H1 (cell line): Measurements from ENCODE around the gene NR2F6. TPM values are rescaled to one million over a fixed set of nuclear protein-coding genes. Genes with fewer than 3 reads are reported as not detected.

Experiments
- BACH1 ChIP-seq: IDR thresholded peaks from 2 replicates; pipeline ENCODE4 v1.6.1; 2012; ENCODE audit warnings: low read length, improper control_type of control experiment
- BCL11A ChIP-seq, 2 experiments: IDR thresholded peaks; one replicate each; pipeline ENCODE4 v1.6.1; 2011; ENCODE audit warnings: low read depth in 2 of 2, low read length in 2 of 2, mild to moderate bottlenecking in 2 of 2
- CHD7 ChIP-seq: fragments of 300-600 bp; sonication (generic); IDR thresholded peaks from 2 replicates; pipeline ENCODE4 v1.7.1; 2012; ENCODE audit warnings: low read length, moderate library complexity, mild to moderate bottlenecking, inconsistent platforms; ENCODE audit not compliant: insufficient replicate concordance
- EGR1 ChIP-seq: IDR thresholded peaks from 2 replicates; pipeline ENCODE4 v1.6.1; 2011; ENCODE audit warnings: low read depth, low read length, borderline replicate concordance
- EP300 ChIP-seq, 2 experiments: IDR thresholded peaks; 1 replicate in 1 of 2; 2 replicates in 1 of 2; pipeline ENCODE4 v1.6.1; 2011 to 2012; ENCODE audit warnings: low read depth in 2 of 2, low read length in 2 of 2, mild to moderate bottlenecking in 2 of 2, borderline replicate concordance in 1 of 2, inconsistent platforms in 1 of 2, moderate library complexity in 1 of 2
- EZH2 ChIP-seq: fragments of 200-600 bp; sonication (generic); IDR thresholded peaks from 2 replicates; pipeline ENCODE4 v1.7.1; 2012; ENCODE audit warnings: low read depth, mild to moderate bottlenecking, moderate library complexity, low read length, inconsistent platforms; ENCODE audit not compliant: severe bottlenecking
- SP2 ChIP-seq: IDR thresholded peaks from 2 replicates; pipeline ENCODE4 v1.6.1; 2012; ENCODE audit warnings: mild to moderate bottlenecking, low read length, inconsistent platforms
- TBP ChIP-seq: IDR thresholded peaks from 2 replicates; pipeline ENCODE4 v1.6.1; 2011; ENCODE audit warnings: low read depth, low read length, improper control_type of control experiment
- ZNF274 ChIP-seq: IDR thresholded peaks from 2 replicates; pipeline ENCODE4 v1.7.0; 2012; ENCODE audit warnings: low read length, borderline replicate concordance; ENCODE audit errors: extremely low read depth
- polyA plus RNA-seq, 7 experiments: library from polyadenylated mRNA; depleted of rRNA in 3 of 7; stranded (reverse) in 5 of 7; unstranded in 2 of 7; fragments of >200 nt in 5 of 7; fragments of 200-250 nt in 2 of 7; gene quantifications; 1 replicate in 5 of 7; 2 replicates in 1 of 7; 4 replicates in 1 of 7; pipeline versions ENCODE4 v1.2.1 to v1.2.3, GENCODE V29; 2011 to 2013; ENCODE audit warnings: missing spikeins in 2 of 7, mixed read lengths in 2 of 7
- total RNA-seq: library from RNA; stranded (reverse); fragmentation: NEBNext Ultra II Directional; extraction: Animal tissue kit (Norgen Biotek cat#: 25700); gene quantifications from 2 replicates; pipeline ENCODE4 v1.2.1, GENCODE V29; 2021

Gene NR2F6
- total and polyA plus RNA-seq, 2 of the 8 experiments (the other 6 are each of a cell fraction or from before 2014, with no cell fraction given): 99.7 to 114 TPM

- TF ChIP-seq CHD7 (no peak), TBP (no peak), EP300 (IDR thresholded peaks at IDR 0.05; ENCODE audit: borderline replicate concordance in 1 of 2, low read depth in 2 of 2, low read length in 2 of 2) (no peak), BCL11A (IDR thresholded peaks at IDR 0.05; ENCODE audit: low read depth in 2 of 2, low read length in 2 of 2) (no peak), SP2 (no peak), BACH1 (no peak), ZNF274 (no peak), EZH2 (no peak), EGR1 (no peak)
These were observed 2.4 kb downstream of the NR2F6 start (continued) for GRCh38 chr19:17243211-17243829.
